Stimulated activated memory B cell treated with anti-CD40 and anti-IgM and Interleukin-4, amounts not matched to agents 10 μg/mL and 1 μg/mL and 100 μg/mL, for 72 hours (primary cell): ENCODE measurements around the gene SHISA4.
"Not testable (repeated sequence)": the region's sequence is repeated elsewhere in the genome, so short reads cannot be mapped to it uniquely, and the experiment has no call there.

Experiments
- ATAC-seq: fragments of 150-1000 bp; cut with Tn5 transposase; 2 replicates; pipeline ENCODE4 v1.10.0; 2021
- H3K27ac Mint-ChIP-seq: one replicate; pipeline ENCODE4 v1.8.0; 2022; ENCODE audit warnings: mild to moderate bottlenecking, mixed read lengths
- H3K27me3 Mint-ChIP-seq: one replicate; pipeline ENCODE4 v1.8.0; 2022; ENCODE audit warnings: mixed read lengths
- H3K36me3 Mint-ChIP-seq: one replicate; pipeline ENCODE4 v1.8.0; 2022; ENCODE audit warnings: mixed read lengths
- H3K4me1 Mint-ChIP-seq: one replicate; pipeline ENCODE4 v1.8.0; 2022; ENCODE audit warnings: mixed read lengths
- H3K4me3 Mint-ChIP-seq: one replicate; pipeline ENCODE4 v1.8.0; 2022; ENCODE audit warnings: mild to moderate bottlenecking, moderate library complexity, mixed read lengths
- H3K9me3 Mint-ChIP-seq: one replicate; pipeline ENCODE4 v1.8.0; 2022; ENCODE audit warnings: mixed read lengths

SHISA4 gene, protein sequence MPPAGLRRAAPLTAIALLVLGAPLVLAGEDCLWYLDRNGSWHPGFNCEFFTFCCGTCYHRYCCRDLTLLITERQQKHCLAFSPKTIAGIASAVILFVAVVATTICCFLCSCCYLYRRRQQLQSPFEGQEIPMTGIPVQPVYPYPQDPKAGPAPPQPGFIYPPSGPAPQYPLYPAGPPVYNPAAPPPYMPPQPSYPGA

DNA sequence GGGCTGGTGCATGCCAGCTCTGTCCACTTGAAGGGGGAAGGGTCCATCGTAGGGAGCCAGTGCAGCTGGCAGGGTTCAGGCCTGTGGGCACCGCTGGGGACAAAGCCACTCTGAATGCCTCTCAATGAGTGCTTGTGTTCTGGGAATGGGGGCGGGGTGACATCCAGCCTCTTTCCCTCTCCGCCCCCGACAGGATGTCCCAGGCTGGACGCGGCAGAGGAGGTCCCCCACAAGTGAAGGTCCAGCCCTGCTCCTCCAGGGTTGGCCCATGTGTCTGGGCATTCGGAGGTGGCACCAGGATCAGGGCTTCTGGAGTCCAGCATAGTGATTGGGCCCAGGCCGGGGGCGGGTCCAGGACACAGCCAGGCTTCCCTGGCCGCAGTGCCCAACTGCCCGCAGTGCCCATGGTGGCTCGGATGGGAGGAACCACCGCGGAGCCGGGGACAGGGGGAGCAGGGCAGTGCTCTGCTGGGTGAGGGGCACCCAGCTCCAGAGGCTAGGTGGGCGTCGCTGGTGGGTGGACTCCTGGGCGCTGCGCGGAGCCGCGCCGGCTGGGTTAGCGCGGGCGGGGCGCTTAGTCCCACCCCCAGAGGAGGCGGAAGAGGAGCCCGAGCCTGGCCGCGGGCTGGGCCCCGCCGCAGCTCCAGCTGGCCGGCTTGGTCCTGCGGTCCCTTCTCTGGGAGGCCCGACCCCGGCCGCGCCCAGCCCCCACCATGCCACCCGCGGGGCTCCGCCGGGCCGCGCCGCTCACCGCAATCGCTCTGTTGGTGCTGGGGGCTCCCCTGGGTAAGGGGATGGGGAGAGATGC lies at the start of gene SHISA4:
SHISA4 (plus strand) TSS at position 617 of the 808 bp plus-strand sequence; CDS start at position 714, 97 bp downstream.
- no peaks in the 10 kb centered on the region for H3K9me3 Mint-ChIP-seq
- peak; percentile 49 for ATAC-seq
- peaks cover 71% of the 10 kb centered on the region for H3K27me3 Mint-ChIP-seq
- peak within 1 kb of the TSS; percentile 61 for H3K4me3 Mint-ChIP-seq
- no peak within 1 kb of the TSS for H3K27ac Mint-ChIP-seq
- peaks cover 22% of the 10 kb centered on the region for H3K4me1 Mint-ChIP-seq
- no peaks in the 10 kb centered on the region for H3K36me3 Mint-ChIP-seq

DNA sequence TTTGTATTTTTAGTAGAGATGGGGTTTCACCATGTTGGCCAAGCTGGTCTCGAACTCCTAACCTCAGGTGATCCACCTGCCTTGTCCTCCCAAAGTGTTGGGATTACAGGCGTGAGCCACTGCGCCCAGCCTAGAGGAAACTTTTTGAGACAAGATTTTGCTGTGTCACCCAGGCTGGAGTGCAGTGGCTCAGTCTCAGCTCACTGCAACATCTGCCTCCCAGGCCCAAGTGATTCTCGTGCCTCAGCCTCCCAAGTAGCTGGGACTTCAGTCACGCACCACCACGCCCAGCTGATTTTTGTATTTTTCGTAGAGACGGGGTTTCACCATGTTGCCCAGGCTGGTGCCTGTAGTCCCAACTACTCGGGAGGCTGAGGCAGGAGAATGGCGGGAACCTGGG lies 49.6 kb upstream of the SHISA4 start:
- not testable (repeated sequence) for H3K4me3 Mint-ChIP-seq, H3K27me3 Mint-ChIP-seq, H3K27ac Mint-ChIP-seq, ATAC-seq, H3K9me3 Mint-ChIP-seq
- Mint-ChIP-seq H3K4me1 (peaks cover 20% of the 10 kb centered on the region), H3K36me3 (peaks cover 23% of the 10 kb centered on the region)

DNA sequence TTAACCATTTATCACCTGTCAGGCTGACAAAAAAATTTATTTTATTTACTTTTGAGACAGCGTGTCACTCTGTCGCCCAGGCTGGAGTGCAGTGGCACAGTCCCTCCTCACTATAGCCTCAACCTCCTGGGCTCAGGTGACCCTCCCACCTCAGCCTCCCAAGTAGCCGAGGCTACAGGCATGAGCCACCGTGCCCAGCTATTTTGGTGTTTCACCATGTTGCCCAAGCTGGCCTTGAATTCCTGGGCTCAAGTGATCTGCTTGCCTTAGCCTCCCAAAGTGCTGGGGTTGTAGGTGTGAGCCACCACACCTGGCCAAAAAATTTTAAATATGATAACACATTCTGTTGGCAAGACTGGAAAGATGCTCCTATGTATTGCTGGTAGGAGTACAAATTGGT lies 48.6 kb upstream of the SHISA4 start:
- H3K27ac Mint-ChIP-seq, result no peak overlapping the region
- H3K4me3 Mint-ChIP-seq, result no peak overlapping the region
- no peak for ATAC-seq
- H3K9me3 Mint-ChIP-seq, result no peaks in the 10 kb centered on the region
- peaks cover 23% of the 10 kb centered on the region for H3K36me3 Mint-ChIP-seq
- H3K27me3 Mint-ChIP-seq, result no peaks in the 10 kb centered on the region
- peaks cover 20% of the 10 kb centered on the region for H3K4me1 Mint-ChIP-seq

DNA sequence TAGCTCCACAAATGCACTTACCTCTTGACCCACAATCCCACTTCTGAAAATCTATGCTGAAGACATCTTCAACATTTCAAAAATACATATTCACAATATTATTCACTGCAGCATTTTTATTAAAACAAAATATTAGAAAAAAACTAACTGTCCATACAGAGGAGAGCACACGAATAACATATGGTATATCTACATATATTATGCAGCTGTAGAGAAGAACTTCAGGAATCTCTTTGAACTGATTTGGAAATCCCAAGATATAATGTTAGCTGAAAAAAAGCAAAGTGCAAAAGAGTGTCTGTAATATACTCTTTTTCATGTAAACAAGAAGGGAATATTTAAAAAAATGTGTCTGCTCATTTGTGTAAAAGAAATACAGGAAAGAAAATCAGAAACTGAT lies 48.2 kb upstream of the SHISA4 start:
- Mint-ChIP-seq H3K4me3 (no peak overlapping the region), H3K27ac (no peak overlapping the region), H3K9me3 (no peaks in the 10 kb centered on the region), H3K4me1 (peaks cover 20% of the 10 kb centered on the region), H3K36me3 (peaks cover 23% of the 10 kb centered on the region), H3K27me3 (no peaks in the 10 kb centered on the region)
- ATAC-seq, result no peak

DNA sequence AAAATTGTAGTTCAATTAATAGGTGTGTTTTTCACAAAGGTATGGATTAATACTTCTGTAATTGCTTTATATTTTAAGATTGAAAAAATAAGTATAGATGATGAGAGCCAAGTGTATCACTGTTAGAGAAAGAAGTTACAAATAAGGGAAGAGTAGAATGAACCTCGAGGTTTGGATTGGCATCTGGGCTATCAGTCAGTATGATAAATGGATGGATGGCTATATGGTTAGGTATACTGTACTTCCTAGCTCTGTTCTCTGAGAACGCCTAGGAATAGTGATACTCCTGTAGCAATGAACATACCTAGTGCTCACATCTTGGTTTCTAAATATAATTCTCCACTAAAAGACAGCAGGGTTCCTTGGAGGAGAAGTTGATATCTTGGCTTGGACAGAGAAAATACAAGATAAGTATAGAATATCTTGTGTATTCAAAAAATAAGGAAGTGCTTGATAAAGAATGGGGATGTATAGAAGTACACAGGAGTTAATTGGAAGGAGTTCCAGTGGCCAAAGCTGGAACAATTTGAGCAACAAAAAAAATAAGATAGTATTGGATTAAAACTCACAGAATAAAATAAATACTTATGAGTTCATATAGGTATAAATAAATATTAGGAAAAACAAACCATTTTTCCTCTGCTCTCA lies 47.3 kb upstream of the SHISA4 start:
- Mint-ChIP-seq H3K36me3 (peaks cover 23% of the 10 kb centered on the region), H3K4me3 (no peak overlapping the region), H3K9me3 (no peaks in the 10 kb centered on the region), H3K4me1 (peaks cover 20% of the 10 kb centered on the region), H3K27ac (no peak overlapping the region), H3K27me3 (no peaks in the 10 kb centered on the region)
- ATAC-seq, result no peak

DNA sequence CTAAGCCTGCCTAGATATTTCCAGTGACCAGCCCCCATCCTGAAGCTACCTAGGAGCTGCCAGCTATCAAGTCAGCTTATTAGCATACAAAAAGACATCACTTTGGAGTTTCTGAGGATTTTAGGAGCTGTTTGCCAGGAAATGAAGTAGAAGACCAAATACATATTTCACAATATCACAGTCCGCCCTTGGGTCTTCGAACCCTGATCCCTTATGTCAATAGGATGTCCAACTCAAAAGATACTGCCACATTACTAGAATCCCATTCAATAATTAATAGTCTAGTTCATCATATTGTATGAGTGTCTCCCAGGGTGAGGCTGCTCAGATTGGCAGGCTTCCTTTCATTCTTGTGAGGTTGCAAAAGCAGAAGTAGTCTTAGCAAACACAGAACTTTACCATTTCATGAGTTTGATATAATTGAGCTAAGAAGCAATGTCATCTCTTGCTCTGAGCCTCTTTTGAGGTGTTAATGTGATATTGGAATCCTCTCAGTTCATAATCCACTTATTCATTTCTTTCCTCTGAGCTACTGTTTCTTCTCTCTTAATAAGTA lies 46.1 kb upstream of the SHISA4 start:
- Mint-ChIP-seq H3K4me3 (no peak overlapping the region), H3K4me1 (peaks cover 25% of the 10 kb centered on the region), H3K9me3 (no peaks in the 10 kb centered on the region), H3K27ac (no peak overlapping the region), H3K36me3 (peaks cover 23% of the 10 kb centered on the region), H3K27me3 (no peaks in the 10 kb centered on the region)
- ATAC-seq, result no peak

DNA sequence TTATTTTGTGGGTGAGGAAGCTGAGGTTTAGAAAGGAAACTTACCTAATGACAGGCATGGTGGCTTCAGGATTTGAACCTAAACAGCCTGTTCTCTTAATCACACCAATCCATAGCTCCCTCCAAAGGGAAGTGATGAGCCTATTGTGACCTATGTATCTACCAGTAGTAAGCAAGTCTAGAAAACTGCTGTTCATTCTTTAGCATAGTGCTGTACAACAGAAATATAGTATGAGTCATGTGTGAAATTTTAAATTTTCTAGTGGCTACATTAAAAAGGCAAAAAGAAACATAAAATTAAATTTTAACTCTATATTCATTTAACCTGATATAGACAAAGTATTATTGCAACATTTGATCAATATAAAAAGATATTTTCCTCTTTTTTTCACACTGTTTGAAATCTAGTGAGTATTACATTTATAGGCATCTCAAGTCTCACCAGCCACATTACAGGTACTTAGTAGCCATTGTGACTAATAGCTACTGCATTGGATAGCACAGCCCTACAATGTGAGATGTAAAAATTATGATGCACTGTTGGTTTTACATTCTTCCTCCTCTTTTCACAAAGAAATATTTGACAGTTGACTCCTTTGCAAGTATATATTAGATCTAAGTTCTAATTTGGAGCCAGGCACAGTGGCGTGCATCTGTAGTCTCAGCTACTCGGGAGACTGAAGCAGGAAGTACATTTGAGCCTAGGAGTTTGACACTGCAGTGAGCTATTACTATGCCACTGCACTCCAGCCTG lies 43.2 kb upstream of the SHISA4 start:
- Mint-ChIP-seq H3K27ac (no peak overlapping the region), H3K4me3 (no peak overlapping the region), H3K36me3 (peaks cover 28% of the 10 kb centered on the region), H3K9me3 (no peaks in the 10 kb centered on the region), H3K27me3 (no peaks in the 10 kb centered on the region), H3K4me1 (peaks cover 23% of the 10 kb centered on the region)
- no peak for ATAC-seq

DNA sequence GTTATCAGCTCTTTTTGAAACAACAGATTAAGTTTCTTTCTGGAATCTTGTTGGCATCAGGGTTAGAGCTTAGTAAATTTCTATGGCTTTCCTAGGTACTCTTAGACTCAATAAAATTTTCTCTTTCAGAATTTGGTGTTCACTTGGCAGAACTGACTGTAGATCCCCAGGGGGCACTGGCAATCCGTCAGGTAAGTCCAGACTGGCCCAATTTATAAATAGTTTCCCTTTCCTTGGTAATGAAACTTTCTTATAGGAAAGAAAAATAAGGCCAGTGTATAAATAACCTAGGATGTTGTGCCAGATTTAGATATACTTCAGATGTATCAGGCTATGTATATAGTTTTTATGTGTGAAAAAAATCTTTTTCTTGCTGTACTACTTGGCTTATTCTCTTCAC lies 41.5 kb upstream of the SHISA4 start:
- H3K9me3 Mint-ChIP-seq, result no peaks in the 10 kb centered on the region
- no peaks in the 10 kb centered on the region for H3K27me3 Mint-ChIP-seq
- H3K4me1 Mint-ChIP-seq, result peaks cover 7% of the 10 kb centered on the region
- H3K36me3 Mint-ChIP-seq, result peaks cover 16% of the 10 kb centered on the region
- ATAC-seq, result no peak
- no peak overlapping the region for H3K4me3 Mint-ChIP-seq
- no peak overlapping the region for H3K27ac Mint-ChIP-seq

DNA sequence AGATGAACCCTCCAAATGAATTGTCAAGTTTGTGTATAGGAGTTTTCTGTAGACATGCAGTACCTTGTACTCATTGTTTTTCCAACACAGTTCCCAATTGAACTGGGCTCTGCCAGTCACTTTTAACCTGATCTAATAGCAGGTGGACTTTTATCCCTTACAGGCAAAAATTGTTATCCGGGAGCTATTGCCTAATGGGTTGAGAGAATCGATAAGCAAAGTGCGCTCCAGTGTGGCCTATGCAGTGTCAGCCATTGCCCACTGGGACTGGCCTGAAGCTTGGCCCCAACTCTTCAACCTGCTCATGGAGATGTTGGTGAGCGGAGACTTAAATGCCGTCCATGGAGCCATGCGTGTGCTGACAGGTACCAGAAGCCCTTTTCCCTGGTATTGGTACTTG lies 40.5 kb upstream of the SHISA4 start:
- ATAC-seq, result no peak
- no peaks in the 10 kb centered on the region for H3K9me3 Mint-ChIP-seq
- H3K27me3 Mint-ChIP-seq, result no peaks in the 10 kb centered on the region
- H3K36me3 Mint-ChIP-seq, result peaks cover 22% of the 10 kb centered on the region
- H3K4me3 Mint-ChIP-seq, result no peak overlapping the region
- H3K27ac Mint-ChIP-seq, result no peak overlapping the region
- H3K4me1 Mint-ChIP-seq, result peaks cover 5% of the 10 kb centered on the region

DNA sequence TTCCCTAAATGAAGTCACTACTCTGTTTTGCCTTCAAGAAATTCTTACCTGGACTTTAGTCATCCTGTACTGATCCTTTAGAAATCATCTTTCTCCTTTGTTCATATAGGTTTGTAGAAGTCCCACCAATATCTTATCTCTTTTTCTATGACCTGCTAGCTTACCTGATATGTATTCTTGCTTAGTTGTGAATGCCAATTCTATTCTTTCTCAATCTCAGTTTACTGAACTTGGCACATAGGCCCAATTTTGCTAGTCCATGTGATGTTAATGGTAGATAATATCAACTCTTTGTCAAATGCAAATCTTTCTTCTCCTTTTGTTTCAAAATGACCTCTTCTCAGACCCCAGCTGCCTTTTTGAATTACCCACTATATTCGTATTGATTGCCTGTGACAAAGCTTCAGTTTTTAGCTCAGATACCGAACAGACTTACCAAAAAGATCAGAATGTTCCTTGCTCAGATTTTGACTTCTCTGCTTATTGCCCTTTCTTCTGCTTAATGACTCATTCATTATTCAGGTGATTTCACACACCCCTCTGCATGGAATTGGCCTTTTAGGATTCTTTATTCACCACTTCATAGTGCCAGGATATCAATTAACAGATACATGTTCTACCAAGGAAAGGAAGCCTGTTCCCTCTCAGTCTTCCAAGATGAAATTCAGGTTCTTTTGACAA lies 39.2 kb upstream of the SHISA4 start:
- H3K36me3 Mint-ChIP-seq, result peaks cover 31% of the 10 kb centered on the region
- no peak overlapping the region for H3K27ac Mint-ChIP-seq
- H3K27me3 Mint-ChIP-seq, result no peaks in the 10 kb centered on the region

DNA sequence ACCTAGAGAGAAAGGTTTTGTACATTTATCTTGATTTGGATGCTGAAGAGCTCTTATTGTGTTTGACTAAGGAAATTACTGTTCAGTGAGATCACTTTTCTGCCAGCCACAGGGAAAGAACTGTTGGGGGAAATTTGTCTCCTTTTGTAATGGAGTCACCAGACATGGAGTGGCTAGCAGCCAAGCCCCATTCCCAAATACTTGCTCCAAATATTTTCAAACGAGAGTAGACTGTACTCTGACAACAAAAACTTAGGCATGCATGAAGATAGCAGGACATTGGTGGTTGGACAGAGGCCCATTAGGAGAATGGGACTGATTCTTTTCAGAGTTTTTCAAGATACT lies 38.7 kb upstream of the SHISA4 start:
- Mint-ChIP-seq H3K4me3 (no peak overlapping the region), H3K9me3 (no peaks in the 10 kb centered on the region), H3K4me1 (peaks cover 5% of the 10 kb centered on the region), H3K36me3 (peaks cover 36% of the 10 kb centered on the region), H3K27me3 (no peaks in the 10 kb centered on the region), H3K27ac (no peak overlapping the region)
- ATAC-seq, result no peak

More for the DNA sequence above, 39.2 kb upstream of the SHISA4 start:
- peaks cover 5% of the 10 kb centered on the region for H3K4me1 Mint-ChIP-seq
- H3K9me3 Mint-ChIP-seq, result no peaks in the 10 kb centered on the region
- H3K4me3 Mint-ChIP-seq, result no peak overlapping the region
- ATAC-seq, result no peak

DNA sequence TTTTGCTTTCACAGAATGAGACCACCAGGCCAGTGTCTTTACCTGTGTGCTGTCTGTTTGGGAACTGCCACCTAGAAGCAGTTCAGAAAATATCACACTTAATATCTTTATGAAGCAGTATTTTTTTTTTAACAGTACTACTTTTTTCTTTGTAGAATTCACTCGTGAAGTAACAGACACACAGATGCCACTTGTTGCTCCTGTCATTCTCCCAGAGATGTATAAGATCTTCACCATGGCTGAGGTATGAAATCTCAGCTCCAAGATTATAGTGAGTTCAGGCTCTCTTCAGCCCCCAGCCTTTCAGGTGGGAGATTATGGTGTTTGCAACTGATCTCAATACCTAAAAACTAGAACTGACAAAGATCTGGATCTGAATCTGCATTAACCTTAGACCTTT lies 36.7 kb upstream of the SHISA4 start:
- Mint-ChIP-seq H3K4me3 (no peak overlapping the region), H3K36me3 (peaks cover 55% of the 10 kb centered on the region), H3K27me3 (no peaks in the 10 kb centered on the region), H3K9me3 (no peaks in the 10 kb centered on the region), H3K27ac (no peak overlapping the region), H3K4me1 (peaks cover under 1% of the 10 kb centered on the region)
- no peak for ATAC-seq

DNA sequence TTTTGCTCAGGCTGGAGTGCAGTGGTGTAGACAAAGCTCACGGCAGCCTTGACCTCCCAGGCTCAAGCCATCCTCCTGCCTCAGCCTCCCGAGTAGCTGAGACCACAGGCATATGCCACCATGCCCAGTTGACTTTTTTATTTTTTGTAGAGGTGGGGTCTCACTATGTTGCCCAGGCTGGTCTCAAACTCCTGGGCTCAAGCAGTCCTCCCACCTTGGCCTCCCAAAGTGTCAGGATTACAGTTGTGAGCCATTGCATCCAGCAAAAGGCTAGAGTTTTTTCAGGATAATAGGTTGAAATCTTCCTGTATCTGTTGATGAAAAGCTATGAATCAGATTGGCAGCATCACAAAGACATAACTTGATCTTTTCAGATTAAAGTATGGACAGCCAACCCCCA lies 32.0 kb upstream of the SHISA4 start:
- peaks cover 67% of the 10 kb centered on the region for H3K36me3 Mint-ChIP-seq
- not testable (repeated sequence) for H3K9me3 Mint-ChIP-seq, ATAC-seq, H3K4me3 Mint-ChIP-seq, H3K4me1 Mint-ChIP-seq, H3K27ac Mint-ChIP-seq, H3K27me3 Mint-ChIP-seq

DNA sequence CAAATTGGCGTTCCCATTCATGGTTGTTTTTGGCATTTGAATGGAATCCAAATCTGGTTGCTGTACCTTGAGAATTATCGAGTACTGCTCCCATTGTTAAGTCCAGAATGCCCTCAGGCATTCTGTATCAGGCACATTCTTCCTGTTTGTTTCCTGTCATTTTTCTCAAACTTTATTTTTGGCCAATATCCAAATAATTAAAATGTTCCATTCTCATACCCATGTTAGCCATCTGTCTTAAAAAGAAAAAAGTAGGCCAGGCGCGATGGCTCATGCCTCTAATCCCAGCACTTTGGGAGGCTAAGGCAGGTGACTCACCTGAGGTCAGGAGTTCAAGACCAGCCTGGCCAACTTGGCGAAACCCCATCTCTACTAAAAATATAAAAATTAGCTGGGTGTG lies 29.3 kb upstream of the SHISA4 start:
- no peak for ATAC-seq
- Mint-ChIP-seq H3K36me3 (peaks cover 65% of the 10 kb centered on the region), H3K9me3 (no peaks in the 10 kb centered on the region), H3K4me1 (no peaks in the 10 kb centered on the region), H3K4me3 (no peak overlapping the region), H3K27ac (no peak overlapping the region), H3K27me3 (no peaks in the 10 kb centered on the region)

DNA sequence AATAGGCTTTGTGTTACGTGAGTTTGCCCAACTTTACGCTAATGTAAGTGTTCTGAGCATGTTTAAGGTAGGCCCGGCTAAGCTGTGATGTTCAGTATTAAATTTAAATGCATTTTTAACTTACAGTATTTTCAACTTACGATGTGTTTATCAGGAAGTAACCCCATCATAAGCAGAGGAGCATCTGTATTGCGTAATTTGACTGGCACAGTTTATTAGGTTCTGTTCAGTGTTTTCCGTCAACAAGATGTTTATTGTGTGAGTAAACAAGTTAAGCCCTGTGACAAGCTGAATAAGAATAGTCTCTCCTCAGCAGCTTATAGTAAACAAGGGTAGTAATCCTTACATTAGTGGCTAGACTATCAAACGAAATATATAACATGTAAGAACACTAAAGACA lies 27.2 kb upstream of the SHISA4 start:
- ATAC-seq, result no peak
- Mint-ChIP-seq H3K9me3 (no peaks in the 10 kb centered on the region), H3K36me3 (peaks cover 56% of the 10 kb centered on the region), H3K27ac (no peak overlapping the region), H3K4me3 (no peak overlapping the region), H3K4me1 (no peaks in the 10 kb centered on the region), H3K27me3 (no peaks in the 10 kb centered on the region)
